Renal cortical epithelial cell (primary cell): Measurements from ENCODE around the gene DST. TPM values are rescaled to one million over a fixed set of nuclear protein-coding genes. Genes with fewer than 3 reads are reported as not detected.

Experiments
- DNase-seq: peaks from one replicate; pipeline ENCODE4 v3.0.0-alpha.2; 2011; ENCODE audit warnings: low read depth
- total RNA-seq: library from RNA; depleted of rRNA; stranded (reverse); fragments of >200 nt; gene quantifications from 2 replicates; pipeline ENCODE4 v1.2.3, GENCODE V29; 2014

The DST gene
- total RNA-seq, 1 donor from 2014 or later, result 419 TPM

DNA sequence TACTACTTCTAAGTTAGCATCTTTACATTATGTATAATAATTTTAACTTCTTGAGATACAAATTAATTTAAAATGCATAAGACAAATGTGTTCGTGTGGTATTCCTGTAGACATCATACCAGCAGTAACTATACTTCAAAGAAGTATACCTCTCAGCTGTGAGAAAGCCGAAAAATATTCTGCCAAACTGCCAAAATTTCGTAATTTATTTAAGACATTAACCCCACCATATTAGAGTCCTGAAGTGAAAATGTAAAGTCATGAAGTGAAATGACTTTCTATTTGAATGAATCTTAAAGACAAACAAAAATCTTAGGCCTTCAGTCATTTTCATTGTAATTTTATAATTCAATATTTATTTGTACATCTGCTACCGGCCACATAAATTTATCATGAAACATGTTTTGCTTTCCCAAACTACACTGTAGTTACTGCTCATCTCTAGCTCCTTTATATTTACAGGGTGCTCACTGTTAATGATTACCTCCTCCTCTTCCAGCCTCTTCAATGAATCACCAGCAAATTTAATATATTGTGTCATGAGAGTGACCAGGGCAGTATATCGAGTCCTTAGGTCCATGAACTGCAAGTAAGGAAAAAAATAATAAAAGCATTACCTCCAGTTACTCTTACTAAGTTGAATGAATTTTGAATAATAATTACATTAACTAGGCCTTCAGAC, 18.5 kb downstream of the DST start:
- DNase-seq, result peak; percentile 90

DNA sequence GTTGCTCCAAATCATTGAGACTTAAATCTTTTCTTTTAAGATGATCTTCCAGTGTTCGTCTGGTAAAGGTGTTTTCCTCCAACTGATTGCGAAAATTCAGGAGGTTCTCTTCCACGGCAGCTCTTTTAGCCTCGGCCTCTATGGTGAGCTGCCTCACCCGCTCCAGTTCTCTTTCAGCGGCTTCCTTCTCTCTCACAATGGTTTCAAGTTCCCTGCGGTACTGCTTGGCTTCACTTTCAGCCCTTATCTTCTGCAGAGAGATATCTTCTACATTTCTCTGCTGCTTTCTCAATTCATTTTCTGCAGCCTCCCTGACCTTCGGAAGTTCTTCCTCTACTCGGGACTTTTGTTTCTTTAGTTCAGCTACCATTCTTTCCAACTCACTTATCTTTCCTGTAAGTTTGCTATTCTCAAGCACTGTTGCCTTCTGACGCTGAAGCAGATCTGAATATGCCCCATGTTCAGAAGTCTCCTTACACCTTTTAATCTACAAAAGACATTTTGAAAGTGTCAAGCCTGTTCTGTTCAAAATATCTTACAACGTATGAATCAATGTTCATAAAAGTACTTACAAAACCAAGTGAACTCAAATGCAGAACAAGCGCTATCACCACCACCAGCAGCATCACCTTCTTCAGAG, 22.3 kb downstream of the DST start:
- DNase-seq, result no peak

DNA sequence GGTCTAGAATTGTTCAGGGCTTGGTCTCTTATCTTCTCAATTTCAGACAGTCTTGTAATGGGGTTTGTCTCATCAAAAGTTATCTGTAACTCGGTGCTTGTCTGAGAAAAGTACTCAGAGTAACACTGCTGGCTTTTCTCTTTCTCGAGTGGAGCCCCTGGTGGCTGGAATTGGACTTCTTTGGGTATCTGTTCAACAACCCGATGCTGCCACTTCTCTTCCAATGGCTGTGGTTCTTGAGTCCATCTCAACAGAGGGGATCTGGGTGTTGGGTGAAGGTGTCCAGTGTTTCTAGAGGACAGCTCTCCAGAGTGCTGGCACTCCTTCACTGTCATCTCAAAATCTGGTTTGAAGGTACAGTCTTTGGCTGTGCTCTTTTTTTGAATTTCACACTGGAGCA, 24.6 kb downstream of the DST start:
- no peak for DNase-seq

DNA sequence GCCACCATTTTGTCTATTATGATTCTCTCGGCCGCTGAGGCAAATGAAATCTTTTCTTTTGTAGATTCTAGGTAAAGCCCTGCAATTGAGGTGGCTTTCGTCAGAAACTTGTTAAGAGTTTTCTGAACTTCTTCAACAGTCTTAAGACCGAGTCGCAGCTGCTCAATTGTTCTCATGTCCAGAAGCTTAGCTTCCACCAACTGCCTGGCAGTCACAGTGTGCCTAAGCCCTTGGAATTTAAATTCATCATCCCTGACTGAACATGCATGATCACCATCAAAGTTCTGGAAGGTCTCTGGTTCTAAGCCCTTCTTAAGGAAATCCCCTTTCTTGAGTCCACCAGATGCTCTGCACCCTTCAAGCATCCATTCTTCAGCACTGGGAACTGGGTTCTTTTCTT, 25.7 kb downstream of the DST start:
- DNase-seq, result no peak

- no peak for DNase-seq
Measured at GRCh38 chr6:56613247-56613851, 29.3 kb downstream of the DST start.

GRCh38 chr6:56608332-56608731, 34.4 kb downstream of the DST start:
- DNase-seq, result no peak

DNA sequence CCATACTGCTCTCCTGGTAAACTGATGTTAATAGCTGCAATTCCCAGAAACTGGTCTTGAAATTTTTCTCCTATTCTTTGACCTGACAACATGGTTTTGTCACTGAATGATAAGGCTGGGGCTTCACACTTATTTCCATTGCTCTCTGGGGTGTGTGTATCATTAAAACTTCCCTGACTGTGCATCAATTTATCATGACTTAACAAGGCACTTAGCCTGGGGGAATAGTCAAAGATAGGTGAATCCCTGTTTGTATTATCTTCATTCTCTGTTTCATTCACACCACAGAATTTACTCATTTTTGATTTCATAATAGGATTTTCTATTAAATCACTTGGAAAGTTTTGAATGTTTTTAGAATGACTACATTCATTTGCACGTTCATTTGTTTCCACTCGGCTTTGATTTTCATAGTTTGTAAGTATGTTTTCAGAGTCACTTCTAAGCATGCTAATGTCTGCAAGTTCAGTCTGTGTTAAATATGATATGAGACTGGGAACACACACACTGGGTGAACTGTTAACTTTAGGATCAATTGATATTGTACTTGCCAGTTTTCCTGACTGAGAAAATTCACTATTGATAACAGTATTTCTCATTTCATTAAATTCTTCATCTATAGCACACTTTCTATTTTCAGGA, 35.5 kb downstream of the DST start:
- DNase-seq, result no peak

GRCh38 chr6:56605435-56605834, 37.3 kb downstream of the DST start:
- no peak for DNase-seq

DNA sequence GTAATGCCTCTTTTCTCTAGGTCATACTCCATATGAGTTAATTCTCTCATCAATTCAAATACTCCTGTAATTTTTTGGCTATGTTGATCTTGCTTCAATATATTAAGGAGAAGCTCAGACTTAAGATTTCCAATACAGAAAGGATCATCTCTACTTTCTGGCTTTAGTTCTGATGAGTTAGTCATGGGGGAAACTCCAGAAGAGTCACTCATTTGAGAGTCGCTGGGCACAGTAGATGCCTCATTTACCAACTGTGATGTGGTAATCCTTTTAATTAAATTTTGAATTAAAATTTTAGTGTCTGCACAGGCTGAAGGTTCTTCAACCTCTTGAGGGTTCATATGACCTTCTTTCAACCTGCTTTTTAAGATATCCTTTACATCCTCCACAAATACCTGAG, 38.5 kb downstream of the DST start:
- DNase-seq, result peak; percentile 7

- DNase-seq, result no peak
Measured at GRCh38 chr6:56601390-56601789, 41.3 kb downstream of the DST start.

GRCh38 chr6:56595490-56596122, 47.1 kb downstream of the DST start:
- peak; percentile 82 for DNase-seq

DNA sequence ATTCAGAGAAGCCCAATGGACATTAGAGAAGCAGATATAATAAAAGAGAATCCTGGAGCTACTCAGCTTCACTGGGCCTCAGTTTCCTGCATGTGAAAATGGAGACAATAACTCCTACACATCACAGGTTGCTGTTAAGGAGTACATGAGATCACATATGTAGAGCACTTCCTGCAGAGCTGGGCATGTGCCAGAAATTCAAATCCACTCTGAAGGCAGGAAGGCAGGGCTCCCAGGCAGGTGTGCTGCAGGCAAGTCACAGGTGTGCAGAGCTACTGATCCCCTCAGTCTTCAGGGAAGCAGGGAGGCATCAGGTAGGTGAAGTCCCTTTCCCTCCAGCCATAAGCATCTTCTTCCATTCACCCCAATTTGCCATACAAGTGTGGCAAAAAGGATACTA, 48.0 kb downstream of the DST start:
- DNase-seq, result no peak

GRCh38 chr6:56593801-56594318, 48.8 kb downstream of the DST start:
- DNase-seq, result peak; percentile 12

DNA sequence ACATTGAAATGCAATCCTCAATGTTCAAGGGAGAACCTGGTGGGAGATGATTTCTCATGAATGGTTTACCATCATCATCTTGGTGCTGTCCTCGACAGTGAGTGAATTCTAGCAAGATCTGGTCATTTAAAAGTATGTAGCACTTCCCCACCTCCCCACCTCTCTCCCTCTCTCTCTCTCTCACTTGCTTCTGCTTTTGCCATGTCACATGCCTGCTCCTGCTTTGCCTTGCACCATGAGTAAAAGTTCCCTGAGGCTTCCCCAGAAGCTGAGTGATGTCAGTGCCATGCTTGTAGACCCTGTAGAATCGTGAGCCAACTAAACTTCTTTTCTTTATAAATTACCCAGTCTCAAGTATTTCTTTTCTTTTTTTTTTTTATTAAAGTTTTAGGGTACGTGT, 60.5 kb downstream of the DST start:
- no peak for DNase-seq

GRCh38 chr6:56581296-56581925, 61.3 kb downstream of the DST start:
- no peak for DNase-seq

- no peak for DNase-seq
Measured at GRCh38 chr6:56580271-56580670, 62.4 kb downstream of the DST start.

GRCh38 chr6:56579155-56579851, 63.4 kb downstream of the DST start:
- DNase-seq, result no peak

DNA sequence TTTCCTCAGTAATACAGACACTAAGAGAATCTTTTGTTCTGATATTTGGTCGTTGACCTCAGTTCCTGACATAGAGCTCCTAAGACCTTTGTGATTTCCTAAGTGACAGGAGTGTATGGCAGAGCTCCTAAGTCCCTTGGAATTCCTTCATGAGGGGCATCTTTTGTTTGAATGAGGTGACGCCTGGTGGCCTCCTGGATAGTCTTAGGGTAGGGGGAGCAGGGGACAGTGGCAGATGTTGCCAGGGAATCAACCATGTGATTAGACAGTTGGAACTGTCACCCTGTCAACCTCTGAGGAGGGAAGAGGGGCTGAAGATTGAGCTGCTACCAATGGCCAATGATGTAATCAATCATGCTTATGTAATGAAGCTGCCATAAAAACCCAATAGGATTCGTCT, 67.0 kb downstream of the DST start:
- DNase-seq, result no peak

- DNase-seq, result no peak
Measured at GRCh38 chr6:56574292-56574691, 68.4 kb downstream of the DST start.

GRCh38 chr6:56573624-56574023, 69.1 kb downstream of the DST start:
- DNase-seq, result no peak
